Measurements from ENCODE around the gene ARHGAP15.
"Not testable (repeated sequence)": the region's sequence is repeated elsewhere in the genome, so short reads cannot be mapped to it uniquely, and the experiment has no call there.

ARHGAP15 gene

GRCh38 chr2:143128681-143129580 lies at the start of gene ARHGAP15:
Gene ARHGAP15, plus strand, starts transcription at chr2:143129419.
- no peak for DNase-seq (ENCODE audit: low read depth)

DNA sequence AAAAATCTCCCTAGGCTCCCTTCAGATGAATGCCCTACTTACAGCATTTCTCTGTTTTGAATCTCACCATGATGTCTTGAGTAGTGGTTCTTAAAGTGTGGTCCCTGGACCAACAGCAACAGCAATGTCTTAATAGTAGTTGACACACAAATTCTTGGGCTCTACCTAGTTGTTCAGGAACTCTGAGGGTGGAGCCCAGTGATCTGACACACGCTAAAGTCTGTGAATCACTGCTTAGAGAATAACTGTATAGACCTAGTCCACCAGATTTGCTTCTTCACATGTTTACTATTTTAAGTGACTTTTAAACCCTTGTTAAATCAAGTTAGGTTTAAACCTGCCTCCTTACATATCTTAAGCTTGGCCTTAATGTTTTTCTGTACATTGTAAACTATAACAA lies 47.6 kb upstream of the ARHGAP15 start:
- DNase-seq (ENCODE audit: low read depth): no peak

GRCh38 chr2:143083636-143084035 lies 45.6 kb upstream of the ARHGAP15 start:
- peak; percentile 87 for DNase-seq (ENCODE audit: low read depth)

GRCh38 chr2:143084462-143084861 lies 44.8 kb upstream of the ARHGAP15 start:
- DNase-seq (ENCODE audit: low read depth): no peak

DNA sequence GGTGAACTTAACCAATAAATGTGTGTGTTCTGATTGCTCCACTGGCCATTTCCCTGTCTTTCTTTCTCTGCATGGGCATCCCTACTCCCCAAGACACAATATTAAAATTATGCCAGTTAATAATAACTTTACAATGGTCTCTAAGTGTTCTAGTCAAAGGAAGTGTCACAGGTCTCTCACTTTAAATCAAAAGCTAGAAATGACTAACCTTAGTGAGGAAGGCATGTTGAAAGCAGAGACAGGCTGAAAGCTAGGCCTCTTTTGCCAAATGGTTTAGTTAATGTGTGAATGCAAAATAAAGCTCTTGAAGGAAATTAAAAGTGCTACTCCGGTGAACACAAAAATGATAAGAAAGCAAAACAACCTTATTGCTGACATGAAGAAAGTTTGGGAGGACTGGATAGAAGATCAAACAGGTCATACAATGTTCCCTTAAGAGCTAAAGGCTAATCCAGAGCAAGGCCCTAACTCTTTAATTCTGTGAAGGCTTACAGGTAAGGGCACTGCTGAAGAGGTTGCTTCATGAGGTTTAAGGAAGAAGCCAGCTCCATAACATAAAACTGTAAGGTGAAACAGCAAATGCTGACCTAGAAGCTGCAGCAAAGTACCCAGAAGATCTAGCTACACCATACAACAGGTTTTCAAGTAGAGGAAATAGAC lies 44.0 kb upstream of the ARHGAP15 start:
- no peak for DNase-seq (ENCODE audit: low read depth)

DNA sequence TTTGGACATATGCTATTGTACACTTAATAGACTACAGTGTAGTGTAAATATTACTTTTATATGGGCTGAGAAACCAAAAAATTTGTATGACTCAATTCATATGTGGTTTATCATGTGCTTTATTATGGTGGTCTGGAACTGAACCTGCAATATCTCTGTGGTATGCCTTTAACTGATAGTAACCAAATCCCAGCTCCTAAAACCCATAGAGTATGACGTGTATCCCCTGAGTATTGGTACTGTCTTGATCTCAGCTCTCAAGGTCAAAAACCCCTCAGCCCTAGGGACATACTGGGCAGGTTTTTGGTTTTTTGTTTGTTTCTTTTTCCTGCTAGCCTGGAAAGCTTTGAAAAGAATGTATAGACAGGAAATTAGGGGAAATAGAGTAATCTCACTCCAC lies 42.2 kb upstream of the ARHGAP15 start:
- DNase-seq (ENCODE audit: low read depth): peak; percentile 4

GRCh38 chr2:143088388-143088787 lies 40.8 kb upstream of the ARHGAP15 start:
- no peak for DNase-seq (ENCODE audit: low read depth)

DNA sequence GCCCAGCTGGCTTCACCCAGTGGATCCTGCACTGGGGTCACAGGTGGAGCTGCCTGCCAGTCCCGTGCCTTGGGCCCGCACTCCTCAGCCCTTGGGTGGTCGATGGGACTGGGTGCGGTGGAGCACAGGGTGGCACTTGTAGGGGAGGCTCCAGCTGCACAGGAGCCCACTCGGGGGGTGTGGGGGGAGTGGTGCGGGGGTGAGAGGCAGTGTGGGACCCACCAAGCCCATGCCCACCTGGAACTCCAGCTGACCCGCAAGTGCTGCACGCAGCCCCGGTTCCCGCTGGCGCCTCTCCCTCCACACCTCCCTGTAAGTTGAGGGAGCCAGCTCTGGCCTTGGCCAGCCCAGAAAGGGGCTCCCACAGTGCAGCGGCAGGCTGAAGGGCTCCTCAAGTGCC lies 39.7 kb upstream of the ARHGAP15 start:
- not testable (repeated sequence) for DNase-seq (ENCODE audit: low read depth)

DNA sequence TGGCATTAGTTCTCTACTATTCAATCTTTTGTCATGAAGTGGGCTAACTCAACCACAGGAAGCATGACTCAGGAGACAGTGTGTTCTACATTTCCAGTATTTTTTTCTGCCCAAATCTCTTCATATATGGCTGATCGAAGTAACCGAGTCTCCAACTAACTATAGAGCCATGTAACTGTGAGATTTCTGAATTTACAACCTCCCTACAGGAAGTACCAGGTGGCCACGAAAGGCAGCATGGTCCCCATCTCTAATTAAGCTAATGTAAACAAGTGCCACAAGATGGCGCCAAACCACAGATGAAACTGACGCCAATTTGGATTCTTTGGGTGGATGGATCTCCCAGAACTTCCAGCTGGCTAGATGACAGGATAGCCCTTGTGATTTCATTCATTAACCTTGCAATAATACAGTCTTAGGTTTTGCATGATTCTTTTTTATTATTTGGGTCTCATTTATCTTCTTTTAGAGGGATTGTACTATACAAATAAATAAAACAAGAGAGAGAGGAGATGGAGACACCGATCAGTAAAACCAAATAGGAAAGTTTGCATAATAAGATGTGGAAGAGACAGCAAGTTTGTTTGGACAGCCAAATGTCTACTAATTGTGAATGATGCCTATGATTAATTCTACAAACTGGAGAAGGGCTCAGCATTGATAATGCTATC lies 18.3 kb upstream of the ARHGAP15 start:
- peak; percentile 56 for DNase-seq (ENCODE audit: low read depth)

GRCh38 chr2:143117225-143117624 lies 12.0 kb upstream of the ARHGAP15 start:
- DNase-seq (ENCODE audit: low read depth): no peak

DNA sequence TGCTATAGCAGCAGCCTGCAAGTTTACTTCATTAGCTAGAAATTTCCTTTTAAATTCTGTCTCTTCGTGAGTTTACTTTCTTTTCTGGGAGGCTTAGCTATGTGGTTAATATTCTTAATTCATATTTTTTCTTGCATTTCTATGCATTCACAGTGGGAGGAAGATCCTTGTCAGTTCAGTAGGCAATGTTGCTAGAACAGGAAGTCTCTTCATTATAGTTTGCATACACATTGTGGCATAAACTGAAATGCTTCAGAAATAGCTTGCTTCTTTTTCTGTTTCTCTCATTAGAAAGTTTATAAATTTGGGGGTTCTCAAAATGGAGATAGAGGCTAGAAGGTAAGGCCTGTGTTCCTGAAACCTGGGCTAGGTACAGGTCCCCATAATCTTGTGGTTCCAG lies 8.1 kb upstream of the ARHGAP15 start:
- no peak for DNase-seq (ENCODE audit: low read depth)

- no peak for DNase-seq (ENCODE audit: low read depth)
Measured at GRCh38 chr2:143121957-143122356, 7.3 kb upstream of the ARHGAP15 start.

- no peak for DNase-seq (ENCODE audit: low read depth)
Measured at GRCh38 chr2:143123911-143124310, 5.3 kb upstream of the ARHGAP15 start.

DNA sequence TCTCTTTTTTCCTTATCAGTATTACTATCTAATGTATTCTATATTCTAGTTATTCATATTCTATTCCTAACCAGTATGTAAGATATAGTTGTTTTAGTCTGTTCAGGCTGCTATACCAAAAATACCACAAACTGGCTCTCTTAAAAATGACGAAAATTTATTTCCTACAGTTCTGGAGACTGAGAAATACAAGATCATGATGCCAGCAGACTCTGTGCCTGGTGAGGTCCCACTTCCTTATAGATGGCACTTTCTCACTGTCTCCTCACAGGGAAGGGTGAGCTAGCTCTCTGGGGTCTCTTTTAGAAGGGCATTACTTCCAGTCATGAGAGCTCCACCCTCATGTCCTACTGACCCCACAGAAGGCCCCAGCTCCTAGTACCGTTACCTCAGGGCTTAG lies 4.8 kb upstream of the ARHGAP15 start:
- no peak for DNase-seq (ENCODE audit: low read depth)

- DNase-seq (ENCODE audit: low read depth): no peak
Measured at GRCh38 chr2:143125717-143126116, 3.5 kb upstream of the ARHGAP15 start.

- no peak for DNase-seq (ENCODE audit: low read depth)
Measured at GRCh38 chr2:143132355-143132754, 3.1 kb downstream of the ARHGAP15 start.

GRCh38 chr2:143133783-143134182 lies 4.6 kb downstream of the ARHGAP15 start:
- no peak for DNase-seq (ENCODE audit: low read depth)

DNA sequence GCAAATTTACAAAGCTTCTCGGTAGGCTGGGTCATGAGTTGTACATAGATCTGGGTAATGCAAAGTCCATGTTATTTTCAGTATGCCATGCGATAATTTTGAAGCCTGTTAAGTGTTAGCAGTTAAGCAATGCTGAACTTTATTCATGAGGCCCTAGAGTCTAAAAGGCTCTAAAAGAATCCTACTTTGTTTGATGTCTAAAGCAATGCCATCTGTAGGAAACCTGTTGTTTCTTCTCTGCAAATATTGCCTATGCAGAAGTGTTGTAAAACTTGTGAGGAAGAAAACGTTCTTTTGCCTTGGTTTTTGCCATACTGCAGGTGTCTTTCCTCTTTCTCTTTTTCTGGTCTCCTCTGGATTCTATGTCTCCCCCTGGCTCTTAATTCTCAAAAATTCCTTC lies 9.1 kb downstream of the ARHGAP15 start:
- no peak for DNase-seq (ENCODE audit: low read depth)

DNA sequence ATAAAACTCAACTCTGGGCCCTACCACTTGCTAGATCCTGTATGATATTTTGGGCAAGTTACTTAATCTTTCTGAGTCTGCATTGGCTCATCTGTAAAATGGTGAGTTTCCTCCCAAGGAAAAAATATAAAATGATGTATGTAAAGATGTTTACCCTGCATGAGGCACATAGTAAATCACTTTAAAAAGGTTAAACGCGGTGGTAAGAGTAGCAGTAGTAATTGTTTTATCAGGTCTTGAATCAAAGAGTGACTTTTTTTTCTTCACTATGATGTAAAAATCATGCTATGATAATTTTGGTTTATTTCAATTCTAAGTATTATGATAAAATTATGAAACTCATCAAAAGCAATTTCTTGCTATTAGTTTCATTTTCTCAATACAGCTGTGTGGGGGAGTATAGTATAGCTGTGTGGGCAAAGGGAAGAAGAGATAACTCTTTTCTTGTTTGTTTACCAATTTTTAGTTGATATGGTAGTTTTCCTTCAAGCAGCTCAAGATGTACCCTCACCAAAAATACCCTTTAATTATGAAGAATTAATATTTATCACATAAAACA lies 10.7 kb downstream of the ARHGAP15 start:
- no peak for DNase-seq (ENCODE audit: low read depth)

DNA sequence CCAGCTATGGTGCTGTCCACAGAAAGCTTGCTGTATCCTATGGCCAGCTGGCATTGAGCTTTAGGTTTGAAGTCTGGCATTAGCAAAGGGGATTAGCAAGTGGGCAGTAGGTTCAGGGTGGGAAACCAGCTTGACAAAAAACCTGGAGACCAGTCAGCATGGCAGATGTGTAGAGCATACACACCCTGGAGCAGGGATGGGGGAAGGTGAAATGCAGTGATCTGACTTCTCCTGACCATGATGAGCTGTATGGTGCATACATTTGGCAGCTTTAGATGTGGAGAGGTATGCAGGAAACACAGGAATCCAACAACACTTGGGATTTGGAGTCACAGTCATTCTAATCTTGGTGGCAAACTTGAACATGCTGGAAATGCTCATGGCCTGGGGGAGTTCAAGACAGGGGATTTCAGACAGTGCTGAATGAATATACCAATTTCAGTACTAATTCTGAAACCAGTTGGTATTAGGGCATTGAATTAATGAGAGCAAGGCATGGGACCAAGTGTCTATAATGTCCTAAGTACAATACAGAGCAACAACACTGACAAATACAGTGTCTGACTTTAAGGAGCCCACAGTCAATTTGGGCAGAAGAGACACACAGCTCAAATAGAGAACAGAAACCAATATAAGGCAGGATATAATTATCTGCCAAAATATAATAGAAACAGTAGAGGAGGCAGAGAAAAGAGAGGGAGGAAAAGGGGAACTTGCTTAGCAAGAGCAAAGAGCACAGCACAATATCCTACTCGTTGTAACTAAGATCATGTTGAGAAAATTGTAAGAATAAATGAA lies 11.8 kb downstream of the ARHGAP15 start:
- no peak for DNase-seq (ENCODE audit: low read depth)

GRCh38 chr2:143142598-143142997 lies 13.4 kb downstream of the ARHGAP15 start:
- no peak for DNase-seq (ENCODE audit: low read depth)

Data from iris pigment epithelial cell (primary cell).